HG03175 (cell line): ENCODE results near the gene ASPRV1.

ENCODE experiments used
- ATAC-seq: cut with Tn5 transposase; IDR thresholded peaks from one replicate; pipeline ENCODE4 v1.9.1; 2021; ENCODE audit warnings: mild to moderate bottlenecking, moderate library complexity; ENCODE audit not compliant: unreplicated experiment

Gene ASPRV1

GRCh38 chr2:69914164-69914949 is 47.1 kb downstream of the ASPRV1 start:
- ATAC-seq, result peak; percentile 89

- ATAC-seq, result no peak
These were observed 49.4 kb downstream of the ASPRV1 start for GRCh38 chr2:69911985-69912563.
